Epithelial cell of esophagus (primary cell): Measurements from ENCODE around the gene SIM2.

Experiments used
- DNase-seq: peaks from one replicate; pipeline ENCODE4 v3.0.0; 2010; ENCODE audit warnings: low read depth
- H3K4me3 ChIP-seq: 2 replicates; pipeline ENCODE4 v1.5.1; 2011; ENCODE audit warnings: mild to moderate bottlenecking, low read length, control low read depth
- CTCF ChIP-seq: IDR thresholded peaks from 2 replicates; pipeline ENCODE4 v1.5.1; 2011; ENCODE audit warnings: low read depth, mild to moderate bottlenecking, low read length, control low read depth, inconsistent platforms; ENCODE audit not compliant: insufficient read depth; ENCODE audit errors: missing control alignments

Gene SIM2

GRCh38 chr21:36788120-36788638, 89.3 kb downstream of the SIM2 start:
- no peak for TF ChIP-seq CTCF
- peak; percentile 33 for DNase-seq
- no peak overlapping the region for H3K4me3 ChIP-seq

GRCh38 chr21:36790616-36791015, 91.7 kb downstream of the SIM2 start:
- TF ChIP-seq CTCF, result no peak
- DNase-seq, result no peak
- H3K4me3 ChIP-seq, result no peak overlapping the region

DNA sequence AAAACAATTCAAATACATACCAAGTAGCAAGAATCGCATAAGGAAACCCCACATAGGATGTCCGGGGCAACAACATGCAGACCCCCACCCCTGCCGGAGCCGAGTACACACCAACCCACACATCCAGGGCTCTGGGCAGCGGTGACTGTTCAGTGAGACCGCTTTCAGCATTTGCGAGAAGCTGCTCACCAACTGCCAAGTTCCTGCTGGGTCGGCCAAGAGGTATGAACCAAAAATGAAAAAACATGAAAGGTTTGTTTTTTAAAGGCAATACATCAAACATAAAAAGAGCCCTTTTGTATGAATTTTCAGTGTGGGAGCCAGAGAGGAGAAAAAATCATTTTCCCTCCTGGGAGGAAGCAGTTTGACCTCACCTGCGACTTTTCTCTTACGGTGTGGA, 92.3 kb downstream of the SIM2 start:
- DNase-seq, result no peak
- H3K4me3 ChIP-seq, result no peak overlapping the region
- TF ChIP-seq CTCF, result no peak

DNA sequence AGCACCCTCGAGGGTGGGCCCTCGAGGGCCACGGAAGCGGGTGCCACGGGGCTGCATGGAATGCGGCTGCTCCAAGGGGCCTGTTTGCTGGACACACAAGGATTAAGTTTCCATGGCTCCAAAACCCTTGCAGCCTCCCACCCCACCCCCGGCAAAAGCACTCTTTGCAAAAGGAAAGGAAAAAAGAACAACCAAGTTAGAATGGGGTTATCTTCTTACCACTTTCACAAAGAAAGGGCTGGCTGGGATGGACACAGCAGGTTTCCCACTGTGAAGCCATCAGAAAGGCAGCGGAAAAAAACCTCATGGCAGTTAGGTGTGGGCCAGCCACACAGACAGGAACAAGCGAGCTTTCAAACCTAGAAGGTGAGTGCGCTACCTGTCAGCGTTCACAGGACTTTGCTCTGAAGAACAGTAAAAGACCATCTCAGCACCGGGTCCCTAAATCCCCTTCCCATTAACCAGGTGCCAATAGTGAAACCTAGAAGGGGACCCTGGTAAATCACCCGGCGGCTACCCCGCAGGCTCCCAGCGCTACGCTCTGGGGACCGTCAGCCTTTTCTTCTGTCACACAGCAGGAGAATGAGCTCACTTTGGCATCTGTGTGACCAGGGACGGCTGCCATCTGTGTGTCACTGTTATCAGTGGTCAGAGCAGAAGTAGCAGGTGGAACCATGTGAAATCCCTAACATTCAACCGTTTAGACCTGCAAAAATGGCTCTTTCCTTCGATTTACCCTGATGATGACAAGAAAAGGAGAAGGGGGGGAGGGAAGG, 93.0 kb downstream of the SIM2 start:
- TF ChIP-seq CTCF, result no peak
- no peak overlapping the region for H3K4me3 ChIP-seq
- DNase-seq, result no peak

GRCh38 chr21:36792505-36792967, 93.6 kb downstream of the SIM2 start:
- peak; percentile 95 for DNase-seq

DNA sequence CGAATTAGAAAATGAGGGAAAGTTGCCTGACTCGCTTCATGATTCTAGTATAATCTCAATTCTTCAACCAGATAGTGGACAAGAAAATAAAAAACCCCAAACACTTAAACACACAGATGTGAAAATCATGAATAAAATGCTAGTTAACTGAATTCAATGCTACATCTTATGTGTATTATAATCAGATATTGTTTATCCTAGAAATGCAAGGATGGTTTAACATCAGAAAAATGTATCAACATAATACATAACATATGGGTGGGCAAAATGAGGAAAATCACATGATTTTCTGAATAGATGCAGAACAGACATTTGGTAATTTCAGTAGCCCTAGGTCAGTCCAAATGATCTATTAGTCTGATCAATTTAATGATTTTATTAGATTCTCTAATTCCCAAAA, 97.2 kb downstream of the SIM2 start:
- TF ChIP-seq CTCF, result no peak
- no peak overlapping the region for H3K4me3 ChIP-seq
- no peak for DNase-seq

More at GRCh38 chr21:36792505-36792967, 93.6 kb downstream of the SIM2 start:
- no peak for TF ChIP-seq CTCF
- H3K4me3 ChIP-seq, result no peak overlapping the region

- no peak for TF ChIP-seq CTCF
- no peak overlapping the region for H3K4me3 ChIP-seq
- no peak for DNase-seq
Observed at GRCh38 chr21:36798491-36798890, 99.6 kb downstream of the SIM2 start.
